HCT116 (cell line): ENCODE data around the gene MATCAP1. TPM values are rescaled to one million over a fixed set of nuclear protein-coding genes. Genes with fewer than 3 reads are reported as not detected.

Experiments used
- ATAC-seq: fragments of 200-7000 bp; cut with Tn5 transposase; 2 replicates; pipeline ENCODE4 v1.9.1; 2020; ENCODE audit warnings: mild to moderate bottlenecking, moderate library complexity
- BruUV-seq: library from RNA; stranded (reverse); fragments of 400-500 nt; replicated peaks from 2 replicates; lab custom pipeline; 2021; lab: Mats Ljungman, UMichigan
- CTCF ChIA-PET: fragments of 300-600 bp; sonication (Branson Sonifier 250); formaldehyde crosslinking; loops from one replicate; lab custom pipeline; 2021; ENCODE audit warnings: antibody characterized with exemption; lab: Charles Lee
- POLR2A ChIA-PET: fragments of 300-600, 350-600 bp; sonication (Branson Sonifier 250); formaldehyde crosslinking; loops from one replicate; lab custom pipeline; 2021; ENCODE audit warnings: antibody characterized with exemption; lab: Charles Lee
- RAD21 ChIA-PET, 2 experiments: fragments of 300-600 bp; sonication (Branson Sonifier 250); formaldehyde crosslinking; loops; one replicate each; lab custom pipeline; 2023; ENCODE audit warnings: low total read pairs in 2 of 2; ENCODE audit not compliant: uncharacterized antibody in 2 of 2, unreplicated experiment in 2 of 2, low non-redundant PET in 1 of 2; lab: Charles Lee
- DNase-seq: peaks from one replicate; pipeline ENCODE4 v3.0.0-alpha.2; 2010; ENCODE audit warnings: low read depth, low spot score
- H2AFZ ChIP-seq: fragments of 200-600 bp; shearing (Covaris generic), sonication (generic); 2 replicates; pipeline ENCODE4 v1.6.1; 2017; ENCODE audit warnings: low read depth, mixed run types, mixed read lengths, antibody characterized with exemption, low read length; ENCODE audit not compliant: poor library complexity, severe bottlenecking
- H3K27ac ChIP-seq: 2 replicates; pipeline ENCODE4 v1.5.1; 2012; ENCODE audit warnings: low read depth, low read length
- H3K27me3 ChIP-seq: fragments of 200-600 bp; sonication (generic); 2 replicates; pipeline ENCODE4 v1.6.1; 2016; ENCODE audit warnings: mixed run types, low read length, mixed read lengths; ENCODE audit not compliant: insufficient read depth
- H3K36me3 ChIP-seq, 2 experiments: fragments of 200-500 bp in 1 of 2; fragments of 200-600 bp in 1 of 2; sonication (Bioruptor generic) in 1 of 2; sonication (generic) in 1 of 2; 2 replicates each; pipeline versions ENCODE4 v1.5.1 to v1.6.1; 2014 to 2016; ENCODE audit warnings: low read length in 2 of 2, inconsistent platforms in 1 of 2, mixed read lengths in 1 of 2, mixed run types in 1 of 2; ENCODE audit not compliant: insufficient read depth in 2 of 2, control insufficient read depth in 1 of 2
- H3K4me1 ChIP-seq, 2 experiments: fragments of 200-600 bp in 1 of 2; sonication (generic) in 1 of 2; 2 replicates each; pipeline versions ENCODE4 v1.5.1 to v1.6.1; 2012 to 2017; ENCODE audit warnings: low read length in 2 of 2, inconsistent platforms in 1 of 2, mild to moderate bottlenecking in 1 of 2, mixed read lengths in 1 of 2, mixed run types in 1 of 2, moderate library complexity in 1 of 2; ENCODE audit not compliant: insufficient read depth in 2 of 2, control insufficient read depth in 1 of 2
- H3K4me2 ChIP-seq: fragments of 200-600 bp; sonication (generic); 2 replicates; pipeline ENCODE4 v1.6.1; 2017; ENCODE audit warnings: mixed run types, low read length, mixed read lengths
- H3K4me3 ChIP-seq, 2 experiments: fragments of 200-600 bp in 1 of 2; sonication (generic) in 1 of 2; replicated peaks in 1 of 2; 2 replicates each; pipeline ENCODE4 v1.5.1; 2011 to 2016; ENCODE audit warnings: low read length in 2 of 2, control low read depth in 1 of 2, low read depth in 1 of 2, mild to moderate bottlenecking in 1 of 2, mixed read lengths in 1 of 2, mixed run types in 1 of 2
- H3K79me2 ChIP-seq: fragments of 200-600 bp; sonication (generic); 2 replicates; pipeline ENCODE4 v1.6.1; 2017; ENCODE audit warnings: mild to moderate bottlenecking, mixed run types, low read length, moderate library complexity, mixed read lengths; ENCODE audit not compliant: insufficient read depth
- H3K9ac ChIP-seq: fragments of 200-600 bp; sonication (generic); 2 replicates; pipeline ENCODE4 v1.6.1; 2016; ENCODE audit warnings: low read length, mixed read lengths
- H3K9me2 ChIP-seq: fragments of 200-600 bp; sonication (generic), shearing (Covaris generic); 2 replicates; pipeline ENCODE4 v1.6.1; 2017; ENCODE audit warnings: mixed run types, mild to moderate bottlenecking, moderate library complexity; ENCODE audit not compliant: insufficient read depth
- H3K9me3 ChIP-seq, 2 experiments: fragments of 200-500 bp in 1 of 2; fragments of 200-600 bp in 1 of 2; sonication (Bioruptor generic) in 1 of 2; sonication (generic) in 1 of 2; 2 replicates each; pipeline ENCODE4 v1.6.1; 2014 to 2017; ENCODE audit warnings: low read length in 2 of 2, mixed read lengths in 2 of 2, inconsistent platforms in 1 of 2, low read depth in 1 of 2, mild to moderate bottlenecking in 1 of 2, mixed run types in 1 of 2, moderate library complexity in 1 of 2; ENCODE audit not compliant: control insufficient read depth in 1 of 2, insufficient read depth in 1 of 2
- H4K20me1 ChIP-seq: fragments of 200-600 bp; sonication (generic), shearing (Covaris generic); 2 replicates; pipeline ENCODE4 v1.6.1; 2017; ENCODE audit warnings: mixed run types, mild to moderate bottlenecking, moderate library complexity; ENCODE audit not compliant: insufficient read depth
- ATF3 ChIP-seq: IDR thresholded peaks from 2 replicates; pipeline ENCODE4 v1.6.1; 2012
- CBX3 ChIP-seq: IDR thresholded peaks from 2 replicates; pipeline ENCODE4 v1.6.1; 2012; ENCODE audit warnings: low read depth
- CTCF ChIP-seq, 3 experiments: fragments of 200-600 bp in 1 of 3; sonication (generic) in 1 of 3; IDR thresholded peaks in 2 of 3; conservative IDR thresholded peaks in 1 of 3; 2 replicates each; pipeline ENCODE4 v1.5.1; 2012 to 2017; ENCODE audit warnings: low read depth in 2 of 3, low read length in 2 of 3, antibody characterized with exemption in 1 of 3, borderline replicate concordance in 1 of 3, control low read depth in 1 of 3, mild to moderate bottlenecking in 1 of 3, mixed read lengths in 1 of 3, mixed run types in 1 of 3, moderate library complexity in 1 of 3; ENCODE audit not compliant: insufficient read depth in 1 of 3
- EGR1 ChIP-seq: IDR thresholded peaks from 2 replicates; pipeline ENCODE4 v1.6.1; 2012; ENCODE audit warnings: low read depth
- ELF1 ChIP-seq: IDR thresholded peaks from 2 replicates; pipeline ENCODE4 v1.6.1; 2012; ENCODE audit warnings: low read depth, borderline replicate concordance
- EZH2phosphoT487 ChIP-seq: fragments of 200-600 bp; IDR thresholded peaks from 2 replicates; pipeline ENCODE4 v1.6.1; 2018; ENCODE audit warnings: antibody characterized with exemption, borderline replicate concordance
- JUND ChIP-seq: IDR thresholded peaks from 2 replicates; pipeline ENCODE4 v1.6.1; 2012
- MAX ChIP-seq: IDR thresholded peaks from 2 replicates; pipeline ENCODE4 v1.6.1; 2012
- POLR2A ChIP-seq: IDR thresholded peaks from 2 replicates; pipeline ENCODE4 v1.7.0; 2011; ENCODE audit warnings: borderline replicate concordance; ENCODE audit not compliant: insufficient read depth, insufficient read length; ENCODE audit errors: extremely low read depth
- POLR2AphosphoS5 ChIP-seq: IDR thresholded peaks from 2 replicates; pipeline ENCODE4 v1.6.1; 2011; ENCODE audit warnings: mild to moderate bottlenecking, low read depth, low read length, moderate library complexity
- RAD21 ChIP-seq: IDR thresholded peaks from 2 replicates; pipeline ENCODE4 v1.6.1; 2012; ENCODE audit warnings: low read depth, mild to moderate bottlenecking
- REST ChIP-seq: IDR thresholded peaks from 2 replicates; pipeline ENCODE4 v1.6.1; 2012; ENCODE audit warnings: low read depth
- SIN3A ChIP-seq: IDR thresholded peaks from 2 replicates; pipeline ENCODE4 v1.6.1; 2012; ENCODE audit warnings: low read depth
- SP1 ChIP-seq: IDR thresholded peaks from 2 replicates; pipeline ENCODE4 v1.6.1; 2012; ENCODE audit warnings: low read depth
- TCF7L2 ChIP-seq: IDR thresholded peaks from 2 replicates; pipeline ENCODE4 v1.7.0; 2011; ENCODE audit warnings: borderline replicate concordance, inconsistent platforms; ENCODE audit not compliant: insufficient read depth, insufficient read length; ENCODE audit errors: extremely low read depth
- YY1 ChIP-seq: IDR thresholded peaks from 2 replicates; pipeline ENCODE4 v1.6.1; 2011; ENCODE audit warnings: low read length, low read depth, moderate library complexity, mild to moderate bottlenecking; ENCODE audit not compliant: insufficient replicate concordance; ENCODE audit errors: extremely low read depth
- ZBTB33 ChIP-seq: IDR thresholded peaks from 2 replicates; pipeline ENCODE4 v1.6.1; 2011; ENCODE audit warnings: mild to moderate bottlenecking, low read length, moderate library complexity; ENCODE audit not compliant: insufficient replicate concordance; ENCODE audit errors: extremely low read depth
- ZFX ChIP-seq: fragments of 450-650 bp; IDR thresholded peaks from 2 replicates; pipeline ENCODE4 v1.6.1; 2017
- ZNF274 ChIP-seq: fragments of 200-500 bp; sonication (Bioruptor generic); IDR thresholded peaks from 2 replicates; pipeline ENCODE4 v1.6.1; 2014; ENCODE audit warnings: mild to moderate bottlenecking, low read depth, low read length, inconsistent platforms
- intact Hi-C: fragments of 100-400 bp; cut with micrococcal nuclease; formaldehyde crosslinking; loops from 2 replicates; pipeline ENCODE4 v1.10.0; 2022
- total RNA-seq: library from RNA; stranded (reverse); gene quantifications from one replicate; pipeline ENCODE4 v1.2.1, GENCODE V29; 2021; ENCODE audit not compliant: unreplicated experiment

The MATCAP1 gene
- total RNA-seq, 1 experiment from 2014 or later = 38.7 TPM

- Histone ChIP-seq H3K36me3 (peaks cover 39 to 63% of the 10 kb centered on the region in 2 experiments), H3K9me3 (no peaks in the 10 kb centered on the region), H3K27me3 (no peaks in the 10 kb centered on the region), H2AFZ (no peak overlapping the region), H3K9ac (no peak overlapping the region), H3K4me3 (no peak overlapping the region), H3K79me2 (no peaks in the 10 kb centered on the region), H3K4me1 (no peaks in the 10 kb centered on the region), H3K9me2 (no peaks in the 10 kb centered on the region), H3K27ac (no peak overlapping the region), H4K20me1 (no peaks in the 10 kb centered on the region), H3K4me2 (no peak overlapping the region)
- ChIA-PET POLR2A (no interaction called here), RAD21 (no interaction called here), CTCF (interaction anchor here (1.1 kb wide), 1 partner anchor 13 kb away, joined by 3 read pairs; no protein-coding TSS in a partner anchor)
- intact Hi-C loops = no loop called here
- no TSS peak for BruUV-seq
- no peak for DNase-seq
- no peak for TF ChIP-seq YY1
- no peak for TF ChIP-seq REST
- no peak for TF ChIP-seq EGR1
- no peak for TF ChIP-seq TCF7L2
- TF ChIP-seq POLR2AphosphoS5 = no peak
- TF ChIP-seq JUND = no peak
- no peak for TF ChIP-seq CTCF (IDR thresholded peaks at IDR 0.05 in 2 of 3, conservative IDR thresholded peaks at IDR 0.05 in 1 of 3; ENCODE audit: borderline replicate concordance in 1 of 3, insufficient read depth in 1 of 3, low read depth in 2 of 3, low read length in 2 of 3)
- no peak for TF ChIP-seq ATF3
- no peak for TF ChIP-seq MAX
- no peak for TF ChIP-seq ZFX
- no peak for TF ChIP-seq CBX3
- TF ChIP-seq POLR2A = no peak
- TF ChIP-seq RAD21 = no peak
- no peak for TF ChIP-seq ZNF274
- no peak for TF ChIP-seq ELF1
- no peak for TF ChIP-seq SP1
- no peak for TF ChIP-seq SIN3A
- TF ChIP-seq ZBTB33 = no peak
- TF ChIP-seq EZH2phosphoT487 = no peak
- no peak for ATAC-seq
These were observed 41.4 kb downstream of the MATCAP1 start for GRCh38 chr16:67142342-67142741.
